SK-N-SH treated with all-trans-retinoic acid at 6 μM for 48 hours (cell line): ENCODE results near the gene REEP1.

ENCODE experiments used
- ARNTL ChIP-seq: fragments of 450-650 bp; formaldehyde crosslinking; IDR thresholded peaks from 2 replicates; pipeline ENCODE4 v1.5.0; 2020; ENCODE audit warnings: low read depth, mild to moderate bottlenecking, moderate library complexity, borderline replicate concordance
- CREB5 ChIP-seq: fragments of 250-450 bp; sonication (Bioruptor Pico); IDR thresholded peaks from 2 replicates; pipeline ENCODE4 v1.5.1; 2020; ENCODE audit warnings: low read depth, mild to moderate bottlenecking, moderate library complexity
- CSDC2 ChIP-seq: fragments of 250-450 bp; sonication (Bioruptor Pico); IDR thresholded peaks from 2 replicates; pipeline ENCODE4 v1.5.0; 2020; ENCODE audit warnings: mild to moderate bottlenecking, moderate library complexity
- ESRRG ChIP-seq: fragments of 250-450 bp; sonication (Bioruptor Pico); IDR thresholded peaks from 2 replicates; pipeline ENCODE4 v1.6.1; 2021; ENCODE audit warnings: mild to moderate bottlenecking
- OSR1 ChIP-seq: fragments of 250-450 bp; sonication (Bioruptor Pico); IDR thresholded peaks from 2 replicates; pipeline ENCODE4 v1.8.0; 2022; ENCODE audit warnings: moderate library complexity, mild to moderate bottlenecking, inconsistent platforms
- PATZ1 ChIP-seq: fragments of 250-450 bp; sonication (Bioruptor Pico); IDR thresholded peaks from 2 replicates; pipeline ENCODE4 v1.8.0; 2020; ENCODE audit warnings: mild to moderate bottlenecking, moderate library complexity, borderline replicate concordance
- POU6F1 ChIP-seq: fragments of 250-450 bp; sonication (Bioruptor Pico); IDR thresholded peaks from 2 replicates; pipeline ENCODE4 v1.8.0; 2021; ENCODE audit warnings: low read depth, mild to moderate bottlenecking, moderate library complexity, borderline replicate concordance
- RARB ChIP-seq: fragments of 250-450 bp; sonication (Bioruptor Pico); IDR thresholded peaks from 2 replicates; pipeline ENCODE4 v1.8.0; 2021; ENCODE audit warnings: mild to moderate bottlenecking, moderate library complexity
- SNAI2 ChIP-seq: fragments of 250-450 bp; sonication (Bioruptor Pico); IDR thresholded peaks from 2 replicates; pipeline ENCODE4 v1.5.0; 2020; ENCODE audit warnings: mild to moderate bottlenecking, moderate library complexity
- TOX ChIP-seq: fragments of 250-450 bp; sonication (Bioruptor Pico); IDR thresholded peaks from 2 replicates; pipeline ENCODE4 v1.8.0; 2021; ENCODE audit warnings: mild to moderate bottlenecking, moderate library complexity, borderline replicate concordance
- ZFP3 ChIP-seq: fragments of 250-450 bp; sonication (Bioruptor Pico); IDR thresholded peaks from 2 replicates; pipeline ENCODE4 v1.5.0; 2020; ENCODE audit warnings: mild to moderate bottlenecking, moderate library complexity
- ZFP30 ChIP-seq: fragments of 450-650 bp; formaldehyde crosslinking; IDR thresholded peaks from 2 replicates; pipeline ENCODE4 v1.5.0; 2022; ENCODE audit warnings: mild to moderate bottlenecking, moderate library complexity
- ZNF565 ChIP-seq: fragments of 450-650 bp; formaldehyde crosslinking; conservative IDR thresholded peaks from 2 replicates; pipeline ENCODE4 v1.5.0; 2020; ENCODE audit warnings: low read depth, mild to moderate bottlenecking, moderate library complexity
- ZNF70 ChIP-seq: fragments of 450-650 bp; formaldehyde crosslinking; IDR thresholded peaks from 2 replicates; pipeline ENCODE4 v1.5.0; 2020; ENCODE audit warnings: mild to moderate bottlenecking, moderate library complexity

GRCh38 chr2:86243950-86244733, 93.3 kb downstream of the REEP1 start:
- TF ChIP-seq TOX (CRISPR knock-in tag) (no peak), ZFP30 (CRISPR knock-in tag) (no peak), RARB (CRISPR knock-in tag) (no peak), CREB5 (CRISPR knock-in tag) (no peak), POU6F1 (CRISPR knock-in tag) (no peak), ARNTL (no peak), CSDC2 (CRISPR knock-in tag) (no peak), ESRRG (no peak), PATZ1 (no peak), OSR1 (no peak), SNAI2 (CRISPR knock-in tag) (no peak), ZNF70 (CRISPR knock-in tag) (no peak), ZFP3 (CRISPR knock-in tag) (no peak), ZNF565 (CRISPR knock-in tag) (no peak)
